Measurements from ENCODE around the gene MCF2L. TPM values are rescaled to one million over a fixed set of nuclear protein-coding genes. Genes with fewer than 3 reads are reported as not detected.
A peak's percentile ranks its signal among the peaks of the same experiment; 100 is the strongest.

MCF2L gene
- total RNA-seq, 1 donor from 2014 or later = 40.4 TPM

DNA sequence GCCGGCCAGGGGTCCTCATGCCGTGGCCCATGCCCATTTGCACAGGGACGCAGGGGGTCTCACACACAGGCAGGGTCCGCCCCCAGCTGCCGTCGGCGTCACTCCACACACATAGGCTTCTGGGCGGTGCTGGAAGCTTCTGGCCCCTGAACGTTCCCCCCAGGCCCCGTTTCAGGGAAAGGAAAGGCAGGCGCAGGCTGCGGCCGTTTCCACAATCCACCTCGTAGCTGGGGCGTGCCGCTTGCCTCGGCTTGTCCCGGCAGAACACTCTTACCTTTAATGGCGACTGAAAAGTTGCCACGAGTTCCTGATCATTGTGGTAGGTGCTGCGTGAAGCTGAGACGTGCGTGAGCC lies 53.4 kb downstream of the MCF2L start:
- Histone ChIP-seq H4K20me1 (ENCODE audit: low read depth) (peaks cover 31% of the 10 kb centered on the region), H3F3A (ENCODE audit: low read depth) (peaks cover 25% of the 10 kb centered on the region), H3K36me3 (no peaks in the 10 kb centered on the region), H3K9ac (no peak overlapping the region), H3K27ac (peak overlapping the region; percentile 86), H3K4me2 (peak overlapping the region; percentile 76), H3K79me2 (ENCODE audit: low read depth) (no peaks in the 10 kb centered on the region), H2AFZ (replicated peaks) (no peak overlapping the region), H3K9me3 (ENCODE audit: low read depth) (no peaks in the 10 kb centered on the region), H3K27me3 (no peaks in the 10 kb centered on the region), H3K4me1 (peaks cover 25% of the 10 kb centered on the region), H3K4me3 (peak overlapping the region; percentile 32)
- H3K27ac Mint-ChIP-seq = peak overlapping the region; percentile 99
- H3K27me3 Mint-ChIP-seq (ENCODE audit: insufficient read depth, low read depth) = peaks cover 26% of the 10 kb centered on the region
- H3K36me3 Mint-ChIP-seq = peaks cover 30% of the 10 kb centered on the region
- peaks cover 34% of the 10 kb centered on the region for H3K4me1 Mint-ChIP-seq
- no peak for DNase-seq (ENCODE audit: low spot score)
- peaks cover 6% of the 10 kb centered on the region for H3K9me3 Mint-ChIP-seq
- TF ChIP-seq EZH2 (IDR thresholded peaks at IDR 0.05) (no peak), EZH2phosphoT487 (IDR thresholded peaks at IDR 0.05) (no peak)
- TF ChIP-seq, protein P1, sequence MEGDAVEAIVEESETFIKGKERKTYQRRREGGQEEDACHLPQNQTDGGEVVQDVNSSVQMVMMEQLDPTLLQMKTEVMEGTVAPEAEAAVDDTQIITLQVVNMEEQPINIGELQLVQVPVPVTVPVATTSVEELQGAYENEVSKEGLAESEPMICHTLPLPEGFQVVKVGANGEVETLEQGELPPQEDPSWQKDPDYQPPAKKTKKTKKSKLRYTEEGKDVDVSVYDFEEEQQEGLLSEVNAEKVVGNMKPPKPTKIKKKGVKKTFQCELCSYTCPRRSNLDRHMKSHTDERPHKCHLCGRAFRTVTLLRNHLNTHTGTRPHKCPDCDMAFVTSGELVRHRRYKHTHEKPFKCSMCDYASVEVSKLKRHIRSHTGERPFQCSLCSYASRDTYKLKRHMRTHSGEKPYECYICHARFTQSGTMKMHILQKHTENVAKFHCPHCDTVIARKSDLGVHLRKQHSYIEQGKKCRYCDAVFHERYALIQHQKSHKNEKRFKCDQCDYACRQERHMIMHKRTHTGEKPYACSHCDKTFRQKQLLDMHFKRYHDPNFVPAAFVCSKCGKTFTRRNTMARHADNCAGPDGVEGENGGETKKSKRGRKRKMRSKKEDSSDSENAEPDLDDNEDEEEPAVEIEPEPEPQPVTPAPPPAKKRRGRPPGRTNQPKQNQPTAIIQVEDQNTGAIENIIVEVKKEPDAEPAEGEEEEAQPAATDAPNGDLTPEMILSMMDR (IDR thresholded peaks at IDR 0.05) = no peak
- peak overlapping the region; percentile 88 for H3K4me3 Mint-ChIP-seq

DNA sequence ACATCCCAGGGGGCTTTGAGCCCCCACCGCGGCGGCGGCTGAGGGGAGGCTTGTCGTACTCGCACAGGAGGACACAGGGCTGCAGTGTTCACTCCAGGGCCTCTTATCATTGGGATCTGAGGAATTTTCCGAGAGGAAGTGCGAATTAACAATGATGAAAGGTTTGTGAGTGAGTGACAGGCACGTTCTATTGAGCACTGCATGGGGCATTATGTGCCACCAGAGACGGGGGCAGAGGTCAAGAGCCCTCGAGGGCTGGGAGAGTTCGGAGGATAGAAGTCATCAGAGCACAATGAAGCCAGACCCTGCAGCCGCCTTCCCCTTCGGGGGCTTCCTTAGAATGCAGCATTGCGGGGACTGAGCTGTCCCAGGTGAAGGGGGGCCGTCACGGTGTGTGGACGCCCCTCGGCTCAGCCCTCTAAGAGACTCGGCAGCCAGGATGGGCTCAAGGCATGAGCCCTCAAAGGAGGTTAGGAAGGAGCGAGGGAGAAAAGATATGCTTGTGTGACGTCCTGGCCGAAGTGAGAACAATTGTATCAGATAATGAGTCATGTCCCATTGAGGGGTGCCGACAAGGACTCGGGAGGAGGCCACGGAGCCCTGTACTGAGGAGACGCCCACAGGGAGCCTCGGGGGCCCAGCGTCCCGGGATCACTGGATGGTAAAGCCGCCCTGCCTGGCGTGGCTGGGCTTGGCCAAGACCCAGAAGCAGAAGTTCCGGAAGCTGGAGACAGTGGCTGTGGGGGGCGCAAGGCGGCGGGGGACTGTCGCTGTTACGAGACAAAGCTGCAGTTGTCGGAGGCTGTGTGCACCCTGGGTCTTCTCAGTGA lies 53.9 kb downstream of the MCF2L start:
- H3F3A ChIP-seq (ENCODE audit: low read depth) = peaks cover 25% of the 10 kb centered on the region
- peak overlapping the region; percentile 99 for H3K27ac Mint-ChIP-seq
- peak overlapping the region; percentile 88 for H3K4me3 Mint-ChIP-seq
- no peak overlapping the region for H2AFZ ChIP-seq (replicated peaks)
- peak overlapping the region; percentile 86 for H3K27ac ChIP-seq
- H3K27me3 ChIP-seq = no peaks in the 10 kb centered on the region
- H4K20me1 ChIP-seq (ENCODE audit: low read depth) = peaks cover 31% of the 10 kb centered on the region
- peaks cover 25% of the 10 kb centered on the region for H3K4me1 ChIP-seq
- H3K79me2 ChIP-seq (ENCODE audit: low read depth) = no peaks in the 10 kb centered on the region
- H3K9me3 ChIP-seq (ENCODE audit: low read depth) = no peaks in the 10 kb centered on the region
- H3K4me3 ChIP-seq = peak overlapping the region; percentile 32
- DNase-seq (ENCODE audit: low spot score) = peak; percentile 94
- H3K36me3 Mint-ChIP-seq = peaks cover 28% of the 10 kb centered on the region
- H3K4me1 Mint-ChIP-seq = peaks cover 34% of the 10 kb centered on the region
- TF ChIP-seq, protein P1 (IDR thresholded peaks at IDR 0.05) = no peak
- TF ChIP-seq EZH2 (IDR thresholded peaks at IDR 0.05) (no peak), EZH2phosphoT487 (IDR thresholded peaks at IDR 0.05) (no peak)
- H3K27me3 Mint-ChIP-seq (ENCODE audit: insufficient read depth, low read depth) = peaks cover 27% of the 10 kb centered on the region
- peak overlapping the region; percentile 76 for H3K4me2 ChIP-seq
- no peak overlapping the region for H3K9ac ChIP-seq
- H3K36me3 ChIP-seq = no peaks in the 10 kb centered on the region
- H3K9me3 Mint-ChIP-seq = peaks cover 6% of the 10 kb centered on the region

DNA sequence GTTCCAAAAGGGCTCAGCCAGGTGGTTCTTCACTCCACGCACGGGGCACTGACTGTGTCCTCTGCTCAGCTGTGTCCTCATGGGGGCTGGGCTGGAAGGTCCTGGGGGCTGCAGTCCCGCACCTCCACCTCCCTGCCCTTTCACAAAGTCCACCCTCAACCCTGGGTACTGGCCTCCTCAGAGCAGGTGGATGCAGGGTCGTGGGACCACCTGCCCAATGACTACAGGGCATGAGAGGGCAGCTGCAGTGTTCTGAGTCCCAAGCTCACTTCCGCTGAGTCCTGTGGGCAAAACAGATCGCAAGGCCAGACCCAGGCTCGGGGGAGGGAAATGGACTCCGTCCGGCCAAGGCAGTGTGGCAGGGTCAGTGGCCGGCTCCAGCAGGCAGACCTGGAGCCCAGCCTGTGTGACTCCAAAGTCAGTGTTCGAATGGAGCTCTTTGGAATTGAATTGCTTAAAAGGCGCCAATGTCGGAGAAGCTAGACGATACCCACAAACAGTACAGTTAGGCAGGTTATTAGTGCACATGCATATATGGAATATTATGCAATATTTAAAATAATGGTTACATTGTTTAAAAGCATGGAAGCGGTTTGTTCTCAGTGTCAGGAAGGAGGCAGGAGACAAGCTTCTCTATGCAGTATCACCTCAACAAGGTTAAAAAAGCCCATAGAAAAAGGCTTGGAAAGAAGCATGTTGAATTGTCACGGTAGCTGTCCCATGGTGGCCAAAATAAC lies 54.8 kb downstream of the MCF2L start:
- Histone ChIP-seq H3K4me2 (peak overlapping the region; percentile 76), H3K27ac (no peak overlapping the region), H3K79me2 (ENCODE audit: low read depth) (no peaks in the 10 kb centered on the region), H3K4me1 (peaks cover 25% of the 10 kb centered on the region), H4K20me1 (ENCODE audit: low read depth) (peaks cover 31% of the 10 kb centered on the region), H3K4me3 (no peak overlapping the region), H3K9ac (no peak overlapping the region), H2AFZ (replicated peaks) (no peak overlapping the region), H3K36me3 (no peaks in the 10 kb centered on the region), H3F3A (ENCODE audit: low read depth) (peaks cover 25% of the 10 kb centered on the region), H3K27me3 (no peaks in the 10 kb centered on the region), H3K9me3 (ENCODE audit: low read depth) (no peaks in the 10 kb centered on the region)
- DNase-seq (ENCODE audit: low spot score) = no peak
- Mint-ChIP-seq H3K27ac (peak overlapping the region; percentile 99), H3K4me3 (peak overlapping the region; percentile 88), H3K9me3 (peaks cover 4% of the 10 kb centered on the region), H3K27me3 (ENCODE audit: insufficient read depth, low read depth) (peaks cover 27% of the 10 kb centered on the region), H3K36me3 (peaks cover 20% of the 10 kb centered on the region), H3K4me1 (peaks cover 34% of the 10 kb centered on the region)
- TF ChIP-seq EZH2phosphoT487 (IDR thresholded peaks at IDR 0.05) (no peak), EZH2 (IDR thresholded peaks at IDR 0.05) (no peak)
- TF ChIP-seq, protein P1 (IDR thresholded peaks at IDR 0.05) = no peak
